ENCODE results near the gene REXO1. TPM values are rescaled to one million over a fixed set of nuclear protein-coding genes. Genes with fewer than 3 reads are reported as not detected.

Gene REXO1
- total and polyA plus RNA-seq, 9 of the 15 experiments (the other 6 are each of a cell fraction or from before 2014, with no cell fraction given) = 0.04 to 63.3 (median 15.8) TPM

- Histone ChIP-seq H3K9me1 (ENCODE audit: control insufficient read depth, insufficient read depth, low read length) (peaks cover 5% of the 10 kb centered on the region), H3K9ac (ENCODE audit: insufficient read depth in 1 of 2, low read depth in 2 of 2, low read length in 2 of 2) (peak overlapping the region; percentile 83 to 97), H2AFZ (ENCODE audit: low read depth, low read length) (no peak overlapping the region), H3K36me3 (ENCODE audit: control insufficient read depth, insufficient read depth, low read length) (peaks cover 27% of the 10 kb centered on the region; the same call in 1 of the 3 replicates), H3K4me3 (peak overlapping the region; percentile 57), H3K27ac (ENCODE audit: extremely low read depth, low read depth, low read length) (peak overlapping the region; percentile 90), H4K20me1 (replicated peaks; ENCODE audit: control insufficient read depth, insufficient read depth, low read length) (peaks cover 21% of the 10 kb centered on the region), H3K9me3 (replicated peaks; ENCODE audit: control insufficient read depth, insufficient read depth, low read depth, low read length) (no peaks in the 10 kb centered on the region), H3K4me1 (replicated peaks in 1 of 2; ENCODE audit: control insufficient read depth in 2 of 2, insufficient read depth in 2 of 2, low read length in 2 of 2) (peaks cover 71 to 99% of the 10 kb centered on the region in 2 experiments), H3K79me2 (ENCODE audit: control insufficient read depth, insufficient read depth, low read length) (peaks cover 94% of the 10 kb centered on the region), H3K4me2 (ENCODE audit: insufficient read depth, low read length) (peak overlapping the region; percentile 85), H3K27me3 (ENCODE audit: control insufficient read depth in 2 of 2, insufficient read depth in 2 of 2, low read length in 2 of 2) (no peaks in the 10 kb centered on the region)
- ATAC-seq = no peak
- POLR2A ChIA-PET = interaction anchor here (0.6 to 5.2 kb wide), 12 partner anchors 9 to 580 kb away, joined by 3 to 46 read pairs (median 3); partner anchors contain the start of gene FAM174C
- intact Hi-C loops (cut with micrococcal nuclease) (no loop called here), in situ Hi-C loops (cut with MboI) (no loop called here)
- no peak for FAIRE-seq
- CTCF ChIA-PET (ENCODE audit: low intra/inter-chr PET ratio) = no interaction called here
- TSS peak; percentile 97 for BruUV-seq (replicated peaks)
- peak in 1 of 4 experiments; percentile 40 for DNase-seq (ENCODE audit: extremely low read depth in 1 of 4, low spot score in 3 of 4)
- WGBS (ENCODE audit: insufficient coverage, low coverage, missing lambda C conversion rate) = 4% methylated on average over 13 of the region's 13 CpGs
- TF ChIP-seq KHSRP (IDR thresholded peaks at IDR 0.05) (no peak), BACH1 (tag; IDR thresholded peaks at IDR 0.05) (no peak), TCF3 (CRISPR knock-in tag; IDR thresholded peaks at IDR 0.05) (no peak), MED1 (CRISPR knock-in tag; IDR thresholded peaks at IDR 0.05; ENCODE audit: borderline replicate concordance) (no peak), SRSF1 (IDR thresholded peaks at IDR 0.05; ENCODE audit: low read depth, low read length) (no peak), MAFG (tag; conservative IDR thresholded peaks at IDR 0.05) (no peak), IRF1 (CRISPR knock-in tag; IDR thresholded peaks at IDR 0.05; ENCODE audit: borderline replicate concordance) (no peak), FOS (IDR thresholded peaks at IDR 0.05; ENCODE audit: extremely low read depth, insufficient read length) (no peak), IFI16 (CRISPR knock-in tag; IDR thresholded peaks at IDR 0.05) (no peak), TAF1 (IDR thresholded peaks at IDR 0.05; ENCODE audit: control insufficient read depth, extremely low read depth, insufficient read depth, low read length, severe bottlenecking) (peak; percentile 6), NFXL1 (CRISPR knock-in tag; IDR thresholded peaks at IDR 0.05) (no peak), NFRKB (IDR thresholded peaks at IDR 0.05; ENCODE audit: low read depth) (no peak), U2AF1 (optimal IDR thresholded peaks at IDR 0.05; ENCODE audit: low read depth, low read length) (no peak), PHB (CRISPR knock-in tag; IDR thresholded peaks at IDR 0.05) (no peak), ZNF780A (CRISPR knock-in tag; IDR thresholded peaks at IDR 0.05) (no peak), SMAD4 (CRISPR knock-in tag; conservative IDR thresholded peaks at IDR 0.05) (0 out of 2 replicates have a peak, but pooled peaks have one; percentile 29), MIER1 (IDR thresholded peaks at IDR 0.05; ENCODE audit: low read depth) (no peak), ZNF134 (CRISPR knock-in tag; conservative IDR thresholded peaks at IDR 0.05) (no peak), EP400 (IDR thresholded peaks at IDR 0.05) (0 out of 2 replicates have a peak, but pooled peaks have one; percentile 6), ZNF57 (CRISPR knock-in tag; IDR thresholded peaks at IDR 0.05) (no peak), CBFA2T2 (conservative IDR thresholded peaks at IDR 0.05) (no peak), RFX1 (IDR thresholded peaks at IDR 0.05) (no peak)
Observed at GRCh38 chr19:1855828-1856255, 7.6 kb upstream of the REXO1 start.

Measured in K562 (cell line).